Karpas-422 (cell line): Measurements from ENCODE around the gene LEMD2. TPM values are rescaled to one million over a fixed set of nuclear protein-coding genes. Genes with fewer than 3 reads are reported as not detected.

ENCODE experiments used
- DNase-seq: peaks from one replicate; pipeline ENCODE4 v3.0.0-alpha.2; 2015
- H2AFZ ChIP-seq: fragments of 200-600 bp; sonication (generic); 2 replicates; pipeline ENCODE4 v1.6.1; 2014; ENCODE audit warnings: antibody characterized with exemption, low read length, mixed read lengths
- H3K27ac ChIP-seq: fragments of 200-600 bp; sonication (generic); 2 replicates; pipeline ENCODE4 v1.5.1; 2014; ENCODE audit warnings: mild to moderate bottlenecking, low read length, moderate library complexity
- H3K27me3 ChIP-seq: fragments of 200-600 bp; sonication (generic); 2 replicates; pipeline ENCODE4 v1.6.1; 2014; ENCODE audit warnings: low read length, mixed read lengths
- H3K36me3 ChIP-seq: fragments of 200-600 bp; sonication (generic); 2 replicates; pipeline ENCODE4 v1.6.1; 2014; ENCODE audit warnings: low read length, mixed read lengths; ENCODE audit not compliant: insufficient read depth
- H3K4me1 ChIP-seq: fragments of 200-600 bp; sonication (generic); 2 replicates; pipeline ENCODE4 v1.6.1; 2014; ENCODE audit warnings: mild to moderate bottlenecking, low read length, mixed read lengths
- H3K4me2 ChIP-seq: fragments of 200-600 bp; sonication (generic); 2 replicates; pipeline ENCODE4 v1.6.1; 2014; ENCODE audit warnings: low read length, low read depth, mild to moderate bottlenecking; ENCODE audit not compliant: poor library complexity, severe bottlenecking
- H3K4me3 ChIP-seq: fragments of 200-600 bp; sonication (generic); 2 replicates; pipeline ENCODE4 v1.5.1; 2014; ENCODE audit warnings: mild to moderate bottlenecking, antibody characterized with exemption, low read length, mixed read lengths
- H3K79me2 ChIP-seq: fragments of 200-600 bp; sonication (generic); 2 replicates; pipeline ENCODE4 v1.6.1; 2014; ENCODE audit warnings: mild to moderate bottlenecking, low read length, mixed read lengths
- H3K9ac ChIP-seq: fragments of 200-600 bp; sonication (generic); 2 replicates; pipeline ENCODE4 v1.6.0; 2014; ENCODE audit warnings: low read length
- H3K9me2 ChIP-seq: fragments of 200-600 bp; sonication (generic), shearing (Covaris generic); replicated peaks from 2 replicates; pipeline ENCODE4 v1.6.0; 2014; ENCODE audit warnings: mild to moderate bottlenecking, low read length, moderate library complexity; ENCODE audit not compliant: insufficient read depth
- H3K9me3 ChIP-seq: fragments of 300-700, 200-600 bp; sonication (generic); 2 replicates; pipeline ENCODE4 v1.6.1; 2014; ENCODE audit warnings: low read length, mixed read lengths
- H4K20me1 ChIP-seq: fragments of 200-600 bp; sonication (generic); 2 replicates; pipeline ENCODE4 v1.6.1; 2014; ENCODE audit warnings: mild to moderate bottlenecking, antibody characterized with exemption, low read length, low read depth; ENCODE audit not compliant: insufficient read depth
- total RNA-seq: library from RNA; depleted of rRNA; stranded (reverse); fragments of >200 nt; shearing (Covaris generic); gene quantifications from 2 replicates; pipeline ENCODE4 v1.2.3, GENCODE V29; 2014; ENCODE audit warnings: low replicate concordance

LEMD2 gene
- total RNA-seq, 1 experiment from 2014 or later, result 32.8 TPM

DNA sequence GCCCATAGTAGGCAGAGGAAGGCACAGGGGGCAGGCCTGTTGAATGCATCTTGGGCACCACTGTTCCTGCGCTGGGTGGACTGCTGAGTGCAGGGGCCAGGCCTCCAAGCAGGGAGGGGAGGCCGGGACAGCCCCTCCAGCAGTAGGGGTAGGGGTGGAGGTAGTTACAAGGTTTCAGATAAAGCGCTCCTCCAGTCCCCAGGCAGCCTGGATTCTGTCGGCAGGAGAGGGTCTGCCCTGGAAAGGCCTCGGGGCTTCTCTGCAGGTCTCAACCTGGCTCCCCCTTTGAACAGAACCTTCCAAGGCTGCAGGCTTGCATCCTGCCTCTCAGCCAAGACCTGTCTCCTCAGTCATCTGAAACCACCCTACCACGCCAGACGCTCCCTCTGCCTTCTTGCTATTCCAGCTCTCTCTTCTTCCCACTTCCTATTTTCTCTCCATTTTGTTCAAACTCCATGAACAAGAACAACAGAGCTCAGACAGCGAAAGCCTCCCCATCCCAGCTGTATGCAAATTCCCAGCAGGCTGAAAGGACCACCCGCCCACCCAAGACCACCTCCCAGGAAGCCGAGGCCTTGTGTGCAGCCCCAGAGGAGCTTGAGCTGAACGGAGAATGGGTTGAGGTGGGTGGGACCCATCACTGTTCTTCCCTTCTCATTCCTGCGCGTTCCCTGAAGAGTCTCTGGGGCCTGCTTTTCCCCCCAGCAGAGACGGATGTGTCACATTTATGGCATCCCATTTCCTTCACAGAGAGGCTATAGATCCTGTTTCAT lies 13.4 kb upstream of the LEMD2 start:
- Histone ChIP-seq H3K4me1 (no peaks in the 10 kb centered on the region), H3K27ac (no peak overlapping the region), H4K20me1 (no peaks in the 10 kb centered on the region), H3K9me3 (no peaks in the 10 kb centered on the region), H3K4me3 (no peak overlapping the region), H3K36me3 (no peaks in the 10 kb centered on the region), H3K9me2 (no peaks in the 10 kb centered on the region), H3K79me2 (no peaks in the 10 kb centered on the region), H3K9ac (no peak overlapping the region), H3K4me2 (no peak overlapping the region), H3K27me3 (no peaks in the 10 kb centered on the region), H2AFZ (no peak overlapping the region)
- no peak for DNase-seq

DNA sequence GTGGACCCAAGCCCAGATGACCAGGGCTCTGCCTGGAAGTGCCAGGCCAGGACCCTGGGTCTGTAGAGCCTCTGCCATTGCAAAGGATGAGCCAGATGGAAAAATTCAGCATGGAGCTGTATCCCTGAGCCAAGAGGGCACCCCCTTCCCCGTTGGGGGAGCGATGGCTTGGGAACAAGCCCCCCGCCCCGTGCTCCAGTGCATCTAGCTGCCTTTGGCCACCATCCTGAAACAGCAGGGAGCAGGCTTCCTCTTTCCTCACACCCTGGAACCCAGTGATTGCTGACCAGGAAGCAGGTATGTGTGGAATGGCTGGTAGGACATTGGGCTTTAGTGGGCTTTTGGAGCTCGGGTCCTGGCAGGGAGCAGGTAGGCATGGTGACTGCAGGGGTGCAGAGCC lies 12.7 kb upstream of the LEMD2 start:
- Histone ChIP-seq H3K36me3 (no peaks in the 10 kb centered on the region), H3K4me1 (no peaks in the 10 kb centered on the region), H3K27me3 (no peaks in the 10 kb centered on the region), H3K4me2 (no peak overlapping the region), H3K9me3 (no peaks in the 10 kb centered on the region), H3K4me3 (no peak overlapping the region), H3K27ac (no peak overlapping the region), H3K9me2 (no peaks in the 10 kb centered on the region), H3K9ac (no peak overlapping the region), H2AFZ (no peak overlapping the region), H3K79me2 (no peaks in the 10 kb centered on the region), H4K20me1 (no peaks in the 10 kb centered on the region)
- no peak for DNase-seq

DNA sequence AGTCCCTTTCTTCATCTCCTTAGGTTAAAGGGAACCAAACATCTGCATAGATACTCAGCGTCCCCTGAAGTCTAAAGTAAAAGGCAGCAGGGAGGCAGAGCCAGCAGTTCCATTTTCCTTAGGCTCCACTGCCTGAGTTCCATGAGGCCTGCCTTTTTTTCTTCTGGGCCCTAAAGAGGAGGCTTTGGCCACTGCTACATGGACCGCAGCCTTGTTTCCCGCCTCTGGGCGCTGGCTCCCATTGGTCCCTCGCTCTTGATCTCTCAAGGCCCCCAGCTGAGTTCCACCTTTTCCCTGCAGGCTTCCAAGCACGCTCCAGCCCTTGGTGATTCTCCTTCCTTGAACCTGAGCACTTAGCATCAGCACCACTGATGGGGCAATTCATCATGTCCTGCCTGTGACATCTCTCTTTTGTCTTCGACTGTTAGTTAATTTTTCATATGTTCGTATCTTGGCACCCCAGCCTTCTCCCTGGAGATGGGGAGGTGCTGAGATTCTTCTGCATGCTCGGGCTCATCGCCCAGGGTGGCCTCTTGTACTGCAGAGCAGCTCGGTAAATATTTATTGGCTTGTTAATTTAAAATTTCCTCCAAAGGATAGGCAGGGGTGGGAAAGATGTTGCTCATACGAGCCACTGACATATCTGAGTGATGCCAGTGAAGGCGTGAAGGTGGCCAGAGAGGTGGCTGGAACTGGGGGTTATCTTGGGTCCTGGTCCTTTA lies 11.5 kb upstream of the LEMD2 start:
- Histone ChIP-seq H3K4me2 (no peak overlapping the region), H3K4me3 (no peak overlapping the region), H3K79me2 (no peaks in the 10 kb centered on the region), H4K20me1 (no peaks in the 10 kb centered on the region), H3K27me3 (no peaks in the 10 kb centered on the region), H3K9ac (no peak overlapping the region), H3K9me3 (no peaks in the 10 kb centered on the region), H3K4me1 (no peaks in the 10 kb centered on the region), H2AFZ (no peak overlapping the region), H3K9me2 (no peaks in the 10 kb centered on the region), H3K36me3 (no peaks in the 10 kb centered on the region), H3K27ac (no peak overlapping the region)
- no peak for DNase-seq

DNA sequence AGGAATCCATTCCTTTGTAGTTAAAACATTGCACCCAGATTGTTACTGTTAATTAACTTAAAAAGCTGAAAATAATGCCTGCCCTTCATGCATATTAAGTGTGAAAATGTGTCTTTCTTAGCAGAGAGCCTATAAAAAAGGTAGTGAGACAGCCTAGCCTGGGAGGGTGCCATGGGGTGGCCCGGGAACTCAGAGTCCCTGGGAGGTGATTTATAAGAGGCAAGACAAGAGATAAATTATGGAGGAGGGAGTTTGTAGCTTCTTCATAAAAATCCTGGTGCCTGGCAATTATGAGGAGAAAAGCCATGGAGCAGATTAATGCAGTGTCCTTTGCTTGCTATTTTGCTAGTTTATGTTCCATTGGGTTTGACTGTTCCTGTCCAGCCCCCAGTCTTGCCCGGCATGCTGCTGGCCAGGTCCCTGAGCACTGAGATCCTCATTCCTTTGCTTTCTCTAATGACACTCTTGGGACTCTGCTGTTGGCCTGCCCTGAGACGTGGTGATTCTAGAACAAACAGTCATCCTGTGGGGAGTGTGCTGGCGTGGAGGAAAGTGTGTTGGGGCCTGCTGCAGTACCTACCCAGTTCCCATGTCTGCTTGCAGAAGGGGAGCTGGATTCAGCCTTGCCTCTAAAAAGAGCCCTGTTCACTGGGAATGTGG lies 10.7 kb upstream of the LEMD2 start:
- Histone ChIP-seq H3K4me2 (no peak overlapping the region), H3K36me3 (no peaks in the 10 kb centered on the region), H3K4me1 (no peaks in the 10 kb centered on the region), H3K9ac (no peak overlapping the region), H3K4me3 (no peak overlapping the region), H3K27me3 (no peaks in the 10 kb centered on the region), H3K9me3 (no peaks in the 10 kb centered on the region), H3K9me2 (no peaks in the 10 kb centered on the region), H3K79me2 (no peaks in the 10 kb centered on the region), H3K27ac (no peak overlapping the region), H4K20me1 (no peaks in the 10 kb centered on the region), H2AFZ (no peak overlapping the region)
- DNase-seq, result no peak

DNA sequence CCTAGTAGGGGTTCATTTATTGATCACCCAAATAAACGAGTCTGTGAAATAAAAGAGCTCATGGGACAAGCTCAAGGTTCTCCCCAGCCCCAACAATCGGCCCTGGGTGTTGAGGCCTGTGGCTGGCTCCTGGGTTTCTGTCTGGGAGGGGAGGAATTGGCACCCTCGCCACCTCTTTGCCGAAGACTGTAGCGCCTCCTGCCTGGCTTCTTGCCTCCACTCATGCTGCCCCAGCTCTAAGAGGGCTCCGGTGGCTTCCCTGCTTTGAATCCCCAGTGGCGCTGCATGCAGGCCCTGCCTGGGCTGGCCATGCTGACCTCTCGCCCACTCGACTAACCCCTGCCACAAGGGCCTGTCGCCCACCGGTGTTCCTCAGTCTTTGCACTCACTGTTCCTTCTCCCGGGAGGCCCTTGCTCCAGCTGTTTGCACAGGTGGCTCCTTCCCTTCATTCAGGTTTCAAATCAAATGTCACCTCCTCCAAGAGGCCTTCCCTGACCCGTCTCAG lies 9.5 kb upstream of the LEMD2 start:
- Histone ChIP-seq H3K27me3 (no peaks in the 10 kb centered on the region), H3K4me1 (no peaks in the 10 kb centered on the region), H3K36me3 (no peaks in the 10 kb centered on the region), H3K9me2 (no peaks in the 10 kb centered on the region), H3K4me3 (no peak overlapping the region), H4K20me1 (no peaks in the 10 kb centered on the region), H3K9ac (no peak overlapping the region), H3K9me3 (no peaks in the 10 kb centered on the region), H3K4me2 (no peak overlapping the region), H3K79me2 (no peaks in the 10 kb centered on the region), H3K27ac (no peak overlapping the region), H2AFZ (no peak overlapping the region)
- no peak for DNase-seq

DNA sequence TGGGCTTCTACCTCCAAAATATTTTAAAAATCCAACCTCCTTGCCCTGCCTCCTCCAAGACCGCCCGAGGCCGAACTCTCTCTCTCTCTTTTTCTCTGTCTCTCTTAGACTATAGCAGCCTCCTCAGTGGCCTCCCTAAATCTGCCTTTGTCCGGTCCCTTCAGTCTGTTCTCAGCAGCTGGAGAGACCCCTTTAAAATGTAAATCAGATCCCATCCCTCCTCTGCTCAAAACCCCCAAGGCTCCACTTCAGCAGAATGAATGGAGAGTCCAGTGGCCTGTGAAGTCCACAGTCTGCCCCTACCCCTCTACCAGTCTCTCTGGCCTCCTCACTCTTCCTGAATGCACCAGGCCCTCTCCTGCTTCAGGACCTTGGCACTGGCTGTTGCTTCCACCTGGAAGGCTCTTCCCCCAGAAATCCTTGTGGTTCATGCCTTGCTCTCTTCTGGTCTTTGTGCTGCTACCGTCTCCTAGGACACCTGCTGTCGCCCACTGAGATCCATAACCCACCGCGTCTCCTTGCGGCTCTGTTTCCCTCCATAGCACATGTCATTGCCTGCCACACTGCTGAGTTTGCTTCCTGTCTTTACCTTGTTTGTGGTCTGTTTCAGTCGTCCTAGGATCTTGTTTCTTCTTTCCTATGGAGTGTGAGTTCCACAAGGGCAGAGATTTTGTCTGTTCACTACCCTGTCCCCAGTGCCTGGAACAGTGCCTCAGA lies 8.9 kb upstream of the LEMD2 start:
- Histone ChIP-seq H3K27ac (no peak overlapping the region), H3K36me3 (no peaks in the 10 kb centered on the region), H3K4me2 (no peak overlapping the region), H3K4me1 (no peaks in the 10 kb centered on the region), H3K27me3 (no peaks in the 10 kb centered on the region), H3K9me3 (no peaks in the 10 kb centered on the region), H3K79me2 (no peaks in the 10 kb centered on the region), H4K20me1 (no peaks in the 10 kb centered on the region), H3K4me3 (no peak overlapping the region), H3K9me2 (no peaks in the 10 kb centered on the region), H2AFZ (no peak overlapping the region), H3K9ac (no peak overlapping the region)
- no peak for DNase-seq

DNA sequence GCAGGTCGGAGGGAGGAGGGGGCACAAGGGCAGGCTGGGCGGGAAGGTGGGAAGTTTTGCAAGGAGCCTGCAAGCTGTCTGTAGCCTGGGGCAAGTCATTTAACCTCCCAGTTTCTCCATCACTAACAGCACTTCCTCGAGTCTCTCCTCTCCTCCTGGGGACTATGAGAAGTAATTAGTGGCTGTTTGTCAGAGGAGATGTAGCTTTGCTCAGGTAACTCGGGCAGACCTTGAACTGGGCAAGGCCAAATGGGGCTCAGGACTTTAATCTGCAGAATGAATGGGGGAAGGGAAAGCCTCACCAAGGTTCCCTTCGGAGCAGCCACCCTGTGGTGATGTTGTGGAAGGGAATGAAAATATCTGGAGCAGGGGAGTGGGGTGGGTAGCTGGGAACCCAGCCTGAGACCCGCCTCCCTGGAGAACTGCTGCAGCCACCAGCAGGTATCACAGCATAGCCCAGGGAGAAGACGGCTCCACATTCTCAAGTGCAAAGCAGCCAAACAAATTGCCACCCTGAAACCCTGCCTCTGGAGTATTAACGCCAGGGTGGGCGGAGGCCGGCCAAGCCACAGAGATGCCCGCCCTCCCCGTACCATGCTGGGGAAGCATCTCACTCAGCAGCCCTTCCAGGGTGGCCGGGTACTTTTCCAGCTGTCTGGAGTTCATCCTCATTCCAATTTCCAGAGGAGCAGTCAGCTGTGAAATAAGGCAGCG lies 6.1 kb upstream of the LEMD2 start:
- DNase-seq, result no peak
- H3K36me3 ChIP-seq, result no peaks in the 10 kb centered on the region
- no peaks in the 10 kb centered on the region for H4K20me1 ChIP-seq
- no peaks in the 10 kb centered on the region for H3K9me3 ChIP-seq
- no peaks in the 10 kb centered on the region for H3K27me3 ChIP-seq
- no peaks in the 10 kb centered on the region for H3K79me2 ChIP-seq
- H2AFZ ChIP-seq, result no peak overlapping the region
- H3K4me2 ChIP-seq, result no peak overlapping the region
- no peak overlapping the region for H3K27ac ChIP-seq
- no peaks in the 10 kb centered on the region for H3K9me2 ChIP-seq
- H3K4me3 ChIP-seq, result no peak overlapping the region
- no peaks in the 10 kb centered on the region for H3K4me1 ChIP-seq
- no peak overlapping the region for H3K9ac ChIP-seq
